HG03066 (cell line): ENCODE data around the gene BTBD2.

Experiments
- ATAC-seq: cut with Tn5 transposase; IDR thresholded peaks from one replicate; pipeline ENCODE4 v1.9.1; 2021; ENCODE audit warnings: low read depth; ENCODE audit not compliant: unreplicated experiment

Gene BTBD2

GRCh38 chr19:1944916-1945561 is 70.5 kb downstream of the BTBD2 start:
- ATAC-seq: no peak

- no peak for ATAC-seq
Observed at GRCh38 chr19:1944088-1944915, 71.2 kb downstream of the BTBD2 start.

DNA sequence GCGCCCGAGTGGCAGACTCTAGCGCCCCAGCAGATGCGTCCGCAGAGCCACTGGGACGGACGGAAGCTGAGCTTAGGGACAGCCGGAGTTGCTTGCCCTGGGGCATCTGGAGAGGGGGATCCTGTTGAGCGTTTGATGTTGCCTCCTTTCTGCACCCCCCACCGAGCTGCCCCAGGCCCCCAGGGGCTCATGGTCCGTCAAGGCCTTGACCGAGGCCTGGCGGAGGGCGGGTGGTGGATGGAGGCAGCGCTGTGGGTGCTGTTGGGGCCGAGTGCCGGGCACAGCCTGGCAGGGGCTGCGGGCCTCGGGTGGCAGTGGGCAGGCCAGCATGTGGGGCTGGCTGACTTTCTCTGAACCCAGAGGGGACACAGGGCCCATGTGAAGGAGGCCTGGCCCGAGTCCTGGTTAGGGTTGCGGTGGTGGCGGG is 71.8 kb downstream of the BTBD2 start:
- no peak for ATAC-seq

- ATAC-seq: no peak
Observed at GRCh38 chr19:1942934-1943555, 72.5 kb downstream of the BTBD2 start.

- no peak for ATAC-seq
Observed at GRCh38 chr19:1942078-1942933, 73.2 kb downstream of the BTBD2 start.

- peak; percentile 52 for ATAC-seq
Observed at GRCh38 chr19:1941146-1942077, 74.1 kb downstream of the BTBD2 start, which contains the start of gene CSNK1G2. TSS of gene CSNK1G2 (plus strand) at chr19:1941172. CDS start at chr19:1969773, 28,601 bp downstream.

GRCh38 chr19:1938071-1938470 is 77.4 kb downstream of the BTBD2 start:
- no peak for ATAC-seq

DNA sequence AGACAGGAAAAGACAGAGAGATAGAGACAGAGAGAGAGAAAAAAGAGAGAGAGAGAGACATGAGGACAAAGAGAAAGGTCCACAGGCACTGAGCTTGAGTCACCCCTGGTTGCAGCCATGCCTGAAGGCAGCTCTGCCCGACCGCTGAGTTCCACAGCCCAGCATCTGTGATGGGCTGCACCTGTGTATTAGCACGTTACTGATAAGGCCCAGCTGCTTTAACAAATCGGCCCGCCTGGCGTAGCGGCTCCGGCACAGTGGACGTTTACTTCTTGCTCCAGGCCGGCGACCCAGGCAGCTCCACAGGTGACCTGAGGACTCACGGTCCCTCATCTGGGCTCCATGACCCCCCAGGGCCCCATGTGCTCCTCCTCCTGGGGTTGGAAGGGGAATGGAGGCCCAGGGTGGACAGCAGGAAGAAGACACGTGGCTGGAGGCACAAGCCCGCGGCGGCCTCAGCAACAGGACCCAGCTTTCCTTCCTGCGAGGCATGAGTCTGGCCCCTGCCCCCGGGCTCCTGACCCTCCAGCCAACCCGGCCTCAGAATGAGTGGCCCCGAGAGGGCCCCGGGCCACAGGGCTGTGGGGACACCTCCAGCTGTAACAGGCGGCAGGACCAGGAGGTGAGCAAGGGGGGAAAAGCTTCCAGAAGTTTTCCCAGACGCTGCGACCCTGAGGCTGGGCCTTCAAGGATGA is 78.5 kb downstream of the BTBD2 start:
- no peak for ATAC-seq

DNA sequence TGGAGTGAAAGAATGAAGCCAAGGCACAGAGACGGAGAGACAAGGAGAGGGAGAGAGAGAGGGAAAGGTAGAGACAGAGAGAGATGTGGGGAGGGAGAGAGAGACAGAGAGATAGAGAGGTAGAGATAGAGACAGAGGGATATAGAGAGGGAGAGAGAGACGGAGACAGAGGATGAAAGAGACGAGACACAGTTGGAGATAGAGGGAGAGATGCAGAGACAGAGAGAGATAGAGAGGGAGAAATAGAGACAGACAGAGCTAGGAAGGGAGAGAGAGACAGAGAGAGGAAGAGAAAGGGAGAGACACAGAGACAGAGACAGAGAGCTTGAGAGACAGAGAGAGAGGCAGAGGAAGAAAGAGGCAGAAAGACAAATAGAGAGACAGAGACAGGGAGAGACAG is 79.1 kb downstream of the BTBD2 start:
- ATAC-seq: no peak

DNA sequence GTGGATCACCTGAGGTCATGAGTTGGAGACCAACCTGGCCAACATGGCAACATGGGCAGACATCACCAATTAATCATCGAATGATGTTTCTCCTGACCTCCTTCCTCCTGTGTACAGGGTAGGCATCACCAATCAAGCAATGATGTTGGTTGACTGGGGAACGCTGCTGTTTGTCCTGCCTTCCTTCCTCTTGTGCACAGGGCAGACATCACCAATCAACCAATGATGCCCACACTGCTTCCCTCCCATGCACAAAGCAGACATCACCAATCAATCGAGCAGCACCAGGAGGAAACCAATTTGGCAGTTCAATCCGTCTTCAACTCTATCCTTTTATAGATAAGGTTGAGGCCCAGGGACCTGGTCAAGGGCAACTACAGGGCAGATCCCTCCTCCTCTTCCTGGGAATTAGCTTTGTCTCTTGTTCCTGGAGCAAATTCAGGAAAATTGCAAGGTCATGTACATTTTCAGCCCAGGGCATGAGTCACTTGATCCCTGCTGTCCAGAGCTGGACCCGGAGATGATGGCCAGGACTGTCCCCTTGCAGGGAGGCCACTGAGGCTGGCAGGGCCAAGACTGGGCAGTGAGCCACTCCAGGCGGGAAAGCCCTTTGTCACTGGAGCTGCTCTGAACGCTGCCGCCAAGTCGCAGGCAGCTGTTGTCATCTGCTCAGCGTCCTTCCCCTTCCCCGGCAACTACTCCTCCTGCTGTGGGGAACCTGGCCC is 79.9 kb downstream of the BTBD2 start:
- no peak for ATAC-seq
